ENCODE results near the gene MYO1C. TPM values are rescaled to one million over a fixed set of nuclear protein-coding genes. Genes with fewer than 3 reads are reported as not detected.

Gene MYO1C
- total RNA-seq, 1 experiment from 2014 or later = 227 TPM

GRCh38 chr17:1494736-1495253 is 2.3 kb upstream of the MYO1C start:
- H3K4me3 ChIP-seq (replicated peaks in 1 of 2; ENCODE audit: low read depth in 1 of 2, low read length in 2 of 2) = no peak overlapping the region
- DNase-seq (ENCODE audit: low read depth, low spot score) (no peak), ATAC-seq (no peak)
- H4K20me1 ChIP-seq (ENCODE audit: insufficient read depth) = no peaks in the 10 kb centered on the region
- BruUV-seq (replicated peaks) = no TSS peak
- no peak overlapping the region for H3K27ac ChIP-seq (ENCODE audit: low read depth, low read length)
- H3K9ac ChIP-seq (ENCODE audit: low read length) = no peak overlapping the region
- TF ChIP-seq ZFX (IDR thresholded peaks at IDR 0.05) (no peak), CEBPB (IDR thresholded peaks at IDR 0.05; ENCODE audit: low read depth) (no peak)
- POLR2A ChIA-PET = no interaction called here
- intact Hi-C loops (cut with micrococcal nuclease) = no loop called here
- peaks cover 14% of the 10 kb centered on the region for H3K79me2 ChIP-seq (ENCODE audit: insufficient read depth, low read length)
- H3K9me3 ChIP-seq (ENCODE audit: control insufficient read depth in 1 of 2, insufficient read depth in 1 of 2, low read depth in 1 of 2, low read length in 2 of 2) = no peaks in the 10 kb centered on the region
- H3K4me1 ChIP-seq (ENCODE audit: control insufficient read depth in 1 of 2, insufficient read depth in 2 of 2, low read length in 2 of 2) = peaks cover 6 to 25% of the 10 kb centered on the region in 2 experiments
- no peak overlapping the region for H2AFZ ChIP-seq (ENCODE audit: low read depth, low read length, poor library complexity, severe bottlenecking)
- RAD21 ChIA-PET (ENCODE audit: low non-redundant PET in 1 of 2, low total read pairs in 2 of 2, uncharacterized antibody in 2 of 2, unreplicated experiment in 2 of 2) = no interaction called here
- no peaks in the 10 kb centered on the region for H3K9me2 ChIP-seq (ENCODE audit: insufficient read depth)
- H3K4me2 ChIP-seq (ENCODE audit: low read length) = no peak overlapping the region
- H3K27me3 ChIP-seq (ENCODE audit: insufficient read depth, low read length) = no peaks in the 10 kb centered on the region
- no peaks in the 10 kb centered on the region for H3K36me3 ChIP-seq (ENCODE audit: control insufficient read depth in 1 of 2, insufficient read depth in 2 of 2, low read length in 2 of 2)
- CTCF ChIA-PET = no interaction called here

- POLR2A ChIA-PET = no interaction called here
- no TSS peak for BruUV-seq (replicated peaks)
- TF ChIP-seq FOSL1 (IDR thresholded peaks at IDR 0.05; ENCODE audit: low read depth) = no peak
Measured at GRCh38 chr17:1494203-1494602, 1.7 kb upstream of the MYO1C start.

More at GRCh38 chr17:1494203-1494602, 1.7 kb upstream of the MYO1C start:
- Histone ChIP-seq H2AFZ (ENCODE audit: low read depth, low read length, poor library complexity, severe bottlenecking) (no peak overlapping the region), H3K27me3 (ENCODE audit: insufficient read depth, low read length) (no peaks in the 10 kb centered on the region), H3K79me2 (ENCODE audit: insufficient read depth, low read length) (peaks cover 19% of the 10 kb centered on the region), H3K9me2 (ENCODE audit: insufficient read depth) (no peaks in the 10 kb centered on the region), H3K27ac (ENCODE audit: low read depth, low read length) (no peak overlapping the region), H3K4me2 (ENCODE audit: low read length) (no peak overlapping the region), H4K20me1 (ENCODE audit: insufficient read depth) (no peaks in the 10 kb centered on the region), H3K4me3 (replicated peaks in 1 of 2; ENCODE audit: low read depth in 1 of 2, low read length in 2 of 2) (no peak overlapping the region), H3K4me1 (ENCODE audit: control insufficient read depth in 1 of 2, insufficient read depth in 2 of 2, low read length in 2 of 2) (peaks cover 12 to 31% of the 10 kb centered on the region in 2 experiments), H3K9me3 (ENCODE audit: control insufficient read depth in 1 of 2, insufficient read depth in 1 of 2, low read depth in 1 of 2, low read length in 2 of 2) (no peaks in the 10 kb centered on the region), H3K9ac (ENCODE audit: low read length) (no peak overlapping the region), H3K36me3 (ENCODE audit: control insufficient read depth in 1 of 2, insufficient read depth in 2 of 2, low read length in 2 of 2) (no peaks in the 10 kb centered on the region)
- CTCF ChIA-PET = no interaction called here
- RAD21 ChIA-PET (ENCODE audit: low non-redundant PET in 1 of 2, low total read pairs in 2 of 2, uncharacterized antibody in 2 of 2, unreplicated experiment in 2 of 2) = no interaction called here
- intact Hi-C loops (cut with micrococcal nuclease) = no loop called here
- DNase-seq (ENCODE audit: low read depth, low spot score) (no peak), ATAC-seq (no peak)

Measured in HCT116 (cell line).